NT2/D1 (cell line): ENCODE data around the gene TBL3.

Source experiments
- YY1 ChIP-seq: IDR thresholded peaks from 2 replicates; pipeline ENCODE4 v1.6.1; 2011; ENCODE audit not compliant: insufficient read length, insufficient read depth
- ZNF274 ChIP-seq: IDR thresholded peaks from 2 replicates; pipeline ENCODE4 v1.6.1; 2011; ENCODE audit warnings: mild to moderate bottlenecking, low read depth, low read length

DNA sequence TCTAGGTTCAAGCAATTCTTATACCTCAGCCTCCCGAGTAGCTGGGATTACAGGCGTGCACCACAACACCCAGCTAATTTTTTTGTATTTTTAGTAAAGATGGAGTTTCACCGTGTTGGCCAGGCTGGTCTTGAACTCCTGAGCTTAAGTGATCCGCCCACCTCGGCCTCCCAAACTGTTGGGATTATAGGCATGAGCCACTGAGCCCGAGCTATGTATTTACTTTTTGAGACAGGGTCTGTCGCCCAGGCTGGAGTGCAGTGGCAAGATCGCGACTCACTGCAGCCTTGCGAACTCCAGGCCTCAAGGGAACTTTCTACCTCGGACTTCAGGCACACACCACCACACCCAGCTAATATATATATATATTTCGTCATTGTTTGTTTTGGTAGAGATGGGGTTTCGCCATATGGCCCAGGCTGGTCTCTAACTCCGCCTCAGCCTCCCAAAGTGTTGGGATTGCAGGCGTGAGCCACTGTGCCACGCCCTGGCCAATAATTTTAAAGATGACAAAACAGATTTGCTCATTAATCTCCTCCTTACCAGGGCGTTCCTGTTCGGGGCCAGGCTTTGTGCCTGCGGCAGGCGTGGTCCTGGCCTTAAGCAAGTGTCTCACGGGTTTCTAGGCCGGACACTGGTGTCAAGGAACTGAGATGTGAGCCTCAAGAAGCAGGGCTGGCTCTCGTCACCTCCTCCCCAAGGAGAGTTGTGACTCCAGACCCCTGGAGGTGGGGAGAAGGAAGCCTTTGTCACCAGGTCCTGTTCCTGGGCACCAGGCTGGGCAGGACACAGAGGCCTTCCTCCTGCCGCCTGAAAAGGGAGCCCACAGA, 43.5 kb downstream of the TBL3 start:
- TF ChIP-seq YY1 = no peak
- TF ChIP-seq ZNF274 = no peak
